Measurements from ENCODE around the gene APOBEC3H. TPM values are rescaled to one million over a fixed set of nuclear protein-coding genes. Genes with fewer than 3 reads are reported as not detected.

The APOBEC3H gene
- polyA plus RNA-seq, 6 donors from 2014 or later, result 0.77 to 1.2 TPM; not detected in 4

GRCh38 chr22:39152024-39152510, 55.0 kb downstream of the APOBEC3H start:
- Mint-ChIP-seq H3K27me3 (peaks cover 8 to 27% (median 17%) of the 10 kb centered on the region in 3 donors), H3K4me3 (peak overlapping the region; percentile 73 to 96 (median 89)), H3K36me3 (no peaks in the 10 kb centered on the region), H3K27ac (peak overlapping the region in 3 of 6 donors; percentile 39 to 95 (median 76)), H3K9me3 (no peaks in the 10 kb centered on the region), H3K4me1 (peaks cover 40 to 49% (median 44%) of the 10 kb centered on the region in 3 donors)
- ATAC-seq (ENCODE audit: low read depth in 2 of 2) (no peak), DNase-seq (no peak)

- Mint-ChIP-seq H3K9me3 (no peaks in the 10 kb centered on the region), H3K4me3 (peak within 1 kb of the TSS; percentile 88 to 96 (median 90)), H3K27me3 (peaks cover 8 to 28% (median 17%) of the 10 kb centered on the region in 3 donors), H3K36me3 (no peaks in the 10 kb centered on the region), H3K4me1 (peaks cover 40 to 48% (median 44%) of the 10 kb centered on the region in 3 donors), H3K27ac (peak within 1 kb of the TSS; percentile 92 to 97 (median 94))
- DNase-seq (peak; percentile 94), ATAC-seq (ENCODE audit: low read depth in 2 of 2) (peak; percentile 78 to 80)
These were observed 55.6 kb downstream of the APOBEC3H start, which contains the start of gene CBX7 for GRCh38 chr22:39152511-39153219. TSS of gene CBX7 (minus strand) at chr22:39152680. CDS start at chr22:39152444, 236 bp downstream.

GRCh38 chr22:39153220-39153717, 56.2 kb downstream of the APOBEC3H start:
- Mint-ChIP-seq H3K4me3 (peak overlapping the region; percentile 88 to 96 (median 90)), H3K9me3 (no peaks in the 10 kb centered on the region), H3K27ac (peak overlapping the region in 5 of 6 donors; percentile 92 to 97 (median 95)), H3K4me1 (peaks cover 36 to 42% (median 38%) of the 10 kb centered on the region in 3 donors), H3K36me3 (no peaks in the 10 kb centered on the region), H3K27me3 (peaks cover 8 to 32% (median 17%) of the 10 kb centered on the region in 3 donors)
- ATAC-seq (ENCODE audit: low read depth in 2 of 2), result no peak
- no peak for DNase-seq

Other genes with a start within 250 kb of the APOBEC3H start
- 1 to 10 TPM; 1.1 to 5.0 (median 3.7) TPM for gene CBX6, start 225.0 kb upstream of the APOBEC3H start, polyA plus RNA-seq (ENCODE audit: low read depth in 6 of 6)
- gene APOBEC3A, start 139.6 kb upstream of the APOBEC3H start, polyA plus RNA-seq (ENCODE audit: low read depth in 6 of 6), result 1 to 10 TPM in 1 of 6 donors, under 1 TPM in 2, not detected in 3; 0.29 to 2.8 (median 0.40) TPM
- 1 to 10 TPM in 2 of 6 donors, under 1 TPM in 3, not detected in 1; 0.44 to 1.5 (median 0.56) TPM for gene APOBEC3B, start 114.9 kb upstream of the APOBEC3H start, polyA plus RNA-seq (ENCODE audit: low read depth in 6 of 6)
- 100 to 1,000 TPM; 296 to 326 (median 316) TPM for gene APOBEC3C, start 83.0 kb upstream of the APOBEC3H start, polyA plus RNA-seq (ENCODE audit: low read depth in 6 of 6)
- 10 to 100 TPM; 10.4 to 33.9 (median 20.4) TPM for gene APOBEC3D, start 76.1 kb upstream of the APOBEC3H start, polyA plus RNA-seq (ENCODE audit: low read depth in 6 of 6)
- 10 to 100 TPM; 32.0 to 56.2 (median 36.4) TPM for gene APOBEC3F, start 56.4 kb upstream of the APOBEC3H start, polyA plus RNA-seq (ENCODE audit: low read depth in 6 of 6)
- 100 to 1,000 TPM in 4 of 6 donors, 10 to 100 TPM in 2; 87.2 to 136 (median 120) TPM for gene APOBEC3G, start 20.0 kb upstream of the APOBEC3H start, polyA plus RNA-seq (ENCODE audit: low read depth in 6 of 6)
- gene CBX7, start 55.4 kb downstream of the APOBEC3H start, polyA plus RNA-seq (ENCODE audit: low read depth in 6 of 6), result 10 to 100 TPM in 5 of 6 donors, 1 to 10 TPM in 1; 9.9 to 38.5 (median 21.7) TPM
- not detected for gene PDGFB, start 147.7 kb downstream of the APOBEC3H start, polyA plus RNA-seq (ENCODE audit: low read depth in 6 of 6)
- 1,000 to 10,000 TPM; 2,656 to 3,743 (median 2,840) TPM for gene RPL3, start 222.4 kb downstream of the APOBEC3H start, polyA plus RNA-seq (ENCODE audit: low read depth in 6 of 6)